ENCODE data around the gene SETD1B.

Gene SETD1B

GRCh38 chr12:121810833-121811433 lies 7.1 kb downstream of the SETD1B start:
- peaks cover 35 to 63% (median 58%) of the 10 kb centered on the region in 3 donors for H3K36me3 ChIP-seq
- no peaks in the 10 kb centered on the region for H3K9me3 ChIP-seq
- H3K27me3 ChIP-seq: no peaks in the 10 kb centered on the region
- H3K4me3 ChIP-seq: peak overlapping the region; percentile 57
- DNase-seq: no peak
- H3K27ac ChIP-seq: peak overlapping the region; percentile 74 to 88
- intact Hi-C loops (cut with DNase I; ENCODE audit: low total_unique reads): loop anchor here (5.0 kb wide), 1 partner anchor 76 kb away; the partner anchor contains the start of gene PSMD9
- H3K4me1 ChIP-seq: peaks cover 0 to 62% (median 59%) of the 10 kb centered on the region in 4 donors
- TF ChIP-seq CTCF (IDR thresholded peaks at IDR 0.05): no peak

GRCh38 chr12:121811434-121812319 lies 7.9 kb downstream of the SETD1B start:
- Histone ChIP-seq H3K4me3 (peak overlapping the region; percentile 57), H3K27me3 (no peaks in the 10 kb centered on the region), H3K9me3 (no peaks in the 10 kb centered on the region), H3K27ac (peak overlapping the region; percentile 74 to 88), H3K36me3 (peaks cover 43 to 71% (median 66%) of the 10 kb centered on the region in 3 donors), H3K4me1 (peaks cover 0 to 54% (median 52%) of the 10 kb centered on the region in 4 donors)
- peak; percentile 98 to 99 for TF ChIP-seq CTCF (IDR thresholded peaks at IDR 0.05)
- peak in 1 of 2 donors; percentile 86 for DNase-seq
- intact Hi-C loops (cut with DNase I; ENCODE audit: low total_unique reads): loop anchor here (1.0 to 5.0 kb wide), 2 partner anchors 17 to 76 kb away; partner anchors contain the start of gene PSMD9

- H3K27me3 ChIP-seq: no peaks in the 10 kb centered on the region
- DNase-seq: peak in 1 of 2 donors; percentile 85
- H3K9me3 ChIP-seq: no peaks in the 10 kb centered on the region
- peaks cover 0 to 47% (median 45%) of the 10 kb centered on the region in 4 donors for H3K4me1 ChIP-seq
- peak overlapping the region; percentile 57 for H3K4me3 ChIP-seq
- intact Hi-C loops (cut with DNase I; ENCODE audit: low total_unique reads): loop anchor here (1.0 to 5.0 kb wide), 2 partner anchors 18 to 75 kb away; partner anchors contain the start of gene PSMD9
- no peak for TF ChIP-seq CTCF (IDR thresholded peaks at IDR 0.05)
- H3K36me3 ChIP-seq: peaks cover 50 to 78% (median 70%) of the 10 kb centered on the region in 3 donors
- peak overlapping the region; percentile 74 to 88 for H3K27ac ChIP-seq
Measured at GRCh38 chr12:121812320-121812871, 8.6 kb downstream of the SETD1B start.

- peak overlapping the region; percentile 57 for H3K4me3 ChIP-seq
- peak in 1 of 2 donors; percentile 66 for DNase-seq
Measured at GRCh38 chr12:121812921-121813896, 9.4 kb downstream of the SETD1B start.

More at GRCh38 chr12:121812921-121813896, 9.4 kb downstream of the SETD1B start:
- peaks cover 0 to 43% (median 39%) of the 10 kb centered on the region in 4 donors for H3K4me1 ChIP-seq
- no peak for TF ChIP-seq CTCF (IDR thresholded peaks at IDR 0.05)
- intact Hi-C loops (cut with DNase I; ENCODE audit: low total_unique reads): loop anchor here (1.0 to 5.0 kb wide), 2 partner anchors 19 to 74 kb away; partner anchors contain the start of gene PSMD9
- no peaks in the 10 kb centered on the region for H3K9me3 ChIP-seq
- H3K27ac ChIP-seq: peak overlapping the region in 1 of 2 donors; percentile 88
- H3K27me3 ChIP-seq: no peaks in the 10 kb centered on the region
- peaks cover 58 to 78% (median 70%) of the 10 kb centered on the region in 3 donors for H3K36me3 ChIP-seq

Measured in tibial artery (tissue), 4 donors.